OCI-LY7 (cell line): ENCODE results near the gene ALB.

ENCODE experiments used
- CTCF ChIP-seq: fragments of 200-600 bp; sonication (generic); conservative IDR thresholded peaks from 2 replicates; pipeline ENCODE4 v1.5.1; 2014; ENCODE audit warnings: mild to moderate bottlenecking, antibody characterized with exemption, low read length, moderate library complexity, mixed read lengths
- EZH2phosphoT487 ChIP-seq: fragments of 200-600 bp; sonication (generic); IDR thresholded peaks from 2 replicates; pipeline ENCODE4 v1.6.1; 2018; ENCODE audit warnings: low read depth, borderline replicate concordance, mild to moderate bottlenecking, mixed run types, antibody characterized with exemption, low read length, moderate library complexity, mixed read lengths

GRCh38 chr4:73388887-73389286 is 15.2 kb upstream of the ALB start:
- TF ChIP-seq CTCF, result no peak
- no peak for TF ChIP-seq EZH2phosphoT487
